Hepatic stellate cell (primary cell): ENCODE measurements around the gene DAP.
"Not testable (repeated sequence)": the region's sequence is repeated elsewhere in the genome, so short reads cannot be mapped to it uniquely, and the experiment has no call there.

Experiments used
- DNase-seq: peaks from one replicate; pipeline ENCODE4 v3.0.0; 2011; ENCODE audit warnings: low spot score

DAP gene

DNA sequence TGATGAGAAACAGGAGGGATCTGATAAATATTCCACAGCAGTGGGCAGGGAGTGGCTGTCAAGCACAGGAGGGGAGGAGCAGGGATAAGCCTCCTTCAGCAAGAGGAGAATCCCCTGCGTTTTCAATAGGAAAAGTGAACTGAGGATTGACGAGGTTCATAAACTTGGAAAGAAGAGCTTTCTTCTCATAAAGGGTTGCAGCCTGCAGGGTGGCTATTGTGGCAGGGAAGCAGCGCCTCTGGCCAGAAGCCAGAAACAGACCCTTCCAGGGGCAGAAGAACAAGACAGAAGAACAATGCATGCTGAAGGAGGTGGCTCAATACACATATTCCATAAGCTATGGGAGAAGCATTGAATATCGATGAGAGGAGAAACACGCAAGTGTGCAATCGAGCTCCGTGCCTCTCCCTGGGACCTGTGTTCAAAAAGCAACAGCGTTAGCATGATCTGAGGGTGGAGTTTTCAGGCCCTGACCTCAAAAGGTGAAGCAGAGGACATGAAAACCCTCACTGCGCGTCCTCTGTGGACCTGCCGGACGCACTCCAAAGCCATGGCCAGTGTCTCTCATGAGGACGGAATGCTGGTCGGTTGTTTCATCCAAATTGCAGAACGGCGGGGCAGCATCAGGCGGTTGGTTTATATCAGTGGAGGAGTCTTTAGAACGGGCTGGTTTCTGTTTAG lies 129.6 kb downstream of the DAP start:
- DNase-seq = no peak

DNA sequence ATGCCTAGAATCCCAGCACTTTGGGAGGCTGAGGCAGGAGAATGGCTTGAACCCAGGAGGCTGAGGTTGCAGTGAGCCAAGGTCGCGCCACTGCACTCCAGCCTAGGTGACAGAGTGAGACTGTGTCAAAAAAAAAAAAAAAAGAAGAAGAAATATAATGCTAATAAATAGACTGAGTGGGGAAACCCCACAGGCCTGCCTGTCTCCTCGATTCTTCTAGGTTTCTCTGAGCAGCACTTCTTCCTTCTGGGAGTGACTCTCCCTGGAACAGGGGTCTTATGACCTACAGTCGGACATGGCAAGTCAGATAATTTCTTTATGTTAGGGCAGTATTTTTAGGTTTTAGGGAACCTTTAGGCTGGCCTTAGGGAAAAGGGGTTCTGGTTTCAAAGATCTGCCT lies 130.3 kb downstream of the DAP start:
- DNase-seq = not testable (repeated sequence)

DNA sequence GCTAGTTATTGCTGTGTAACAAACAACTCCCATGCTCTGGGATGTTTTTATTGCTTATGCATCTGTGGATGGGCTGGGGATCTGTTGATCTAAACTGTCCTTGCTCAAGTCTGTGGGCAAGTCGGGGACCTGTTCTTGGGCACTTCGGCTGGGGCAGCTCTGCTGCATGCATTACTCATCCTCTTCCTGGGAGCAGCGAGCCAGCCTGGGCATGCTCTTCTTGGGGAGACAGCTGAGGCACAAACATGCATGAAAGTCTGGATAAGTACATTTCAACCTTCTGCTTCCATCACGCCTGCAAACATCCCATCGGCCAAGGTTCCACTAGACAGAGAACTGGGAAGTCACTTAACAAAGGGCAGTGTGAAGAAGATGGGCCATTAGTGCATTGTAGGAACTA lies 130.9 kb downstream of the DAP start:
- DNase-seq = no peak

DNA sequence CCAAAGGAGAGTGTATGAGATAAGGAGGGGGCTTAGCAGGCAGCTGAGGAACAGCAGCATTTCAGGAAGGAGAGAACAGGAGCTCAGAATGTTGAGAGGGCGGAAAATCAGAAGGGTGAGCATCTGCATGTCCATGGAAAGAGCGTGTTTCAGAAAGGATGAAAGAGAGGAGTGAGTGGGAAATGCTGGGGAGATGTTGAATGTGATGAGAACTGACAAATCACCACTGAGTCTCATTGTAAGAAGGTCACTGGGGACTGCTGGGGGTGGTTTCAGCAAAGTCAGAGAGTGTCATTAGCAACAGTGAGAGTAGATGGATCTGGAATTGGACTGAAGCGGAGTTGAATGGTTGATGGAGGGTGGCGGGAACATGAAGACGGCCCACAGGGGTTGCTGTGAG lies 131.4 kb downstream of the DAP start:
- DNase-seq = no peak
